Central memory CD8-positive, alpha-beta T cell (primary cell): ENCODE results near the gene GGT1.

Experiments used
- ATAC-seq: fragments of 150-1000 bp; cut with Tn5 transposase; replicated peaks from 2 replicates; pipeline ENCODE4 v1.10.0; 2022; ENCODE audit warnings: mild to moderate bottlenecking, moderate FRiP score, moderate number of reproducible peaks; ENCODE audit not compliant: poor library complexity, severe bottlenecking; ENCODE audit errors: extremely low read depth
- DNase-seq, 2 donors: peaks; one replicate each; pipeline ENCODE4 v3.0.0; 2021; ENCODE audit warnings: low spot score in 2 of 2
- H3K27ac Mint-ChIP-seq: one replicate; pipeline ENCODE4 v1.8.0; 2022; ENCODE audit warnings: low read depth, mild to moderate bottlenecking, moderate library complexity, mixed read lengths
- H3K27me3 Mint-ChIP-seq: one replicate; pipeline ENCODE4 v1.8.0; 2022; ENCODE audit warnings: mixed read lengths
- H3K36me3 Mint-ChIP-seq: one replicate; pipeline ENCODE4 v1.8.0; 2022; ENCODE audit warnings: mild to moderate bottlenecking, moderate library complexity, mixed read lengths; ENCODE audit not compliant: insufficient read depth
- H3K4me1 Mint-ChIP-seq: one replicate; pipeline ENCODE4 v1.8.0; 2022; ENCODE audit warnings: mixed read lengths
- H3K4me3 Mint-ChIP-seq: one replicate; pipeline ENCODE4 v1.8.0; 2022; ENCODE audit warnings: mild to moderate bottlenecking, moderate library complexity, mixed read lengths
- H3K9me3 Mint-ChIP-seq: one replicate; pipeline ENCODE4 v1.8.0; 2022; ENCODE audit warnings: mixed read lengths

Gene GGT1

GRCh38 chr22:24576778-24577177 is 26.2 kb upstream of the GGT1 start:
- no peak for DNase-seq
- ATAC-seq = no peak
- Mint-ChIP-seq H3K27ac (peak overlapping the region; percentile 65), H3K4me1 (peaks cover 5% of the 10 kb centered on the region), H3K9me3 (no peaks in the 10 kb centered on the region), H3K36me3 (peaks cover 33% of the 10 kb centered on the region), H3K4me3 (no peak overlapping the region), H3K27me3 (no peaks in the 10 kb centered on the region)

GRCh38 chr22:24578355-24579257 is 24.4 kb upstream of the GGT1 start:
- DNase-seq = no peak
- Mint-ChIP-seq H3K27me3 (no peaks in the 10 kb centered on the region), H3K4me3 (no peak overlapping the region), H3K36me3 (peaks cover 19% of the 10 kb centered on the region), H3K27ac (peak overlapping the region; percentile 58), H3K4me1 (peaks cover 5% of the 10 kb centered on the region), H3K9me3 (no peaks in the 10 kb centered on the region)
- no peak for ATAC-seq

- H3K27ac Mint-ChIP-seq = no peak overlapping the region
- H3K4me1 Mint-ChIP-seq = peaks cover 5% of the 10 kb centered on the region
- H3K4me3 Mint-ChIP-seq = no peak overlapping the region
These were observed 23.8 kb upstream of the GGT1 start for GRCh38 chr22:24579258-24579601.

GRCh38 chr22:24580276-24580675 is 22.7 kb upstream of the GGT1 start:
- Mint-ChIP-seq H3K9me3 (no peaks in the 10 kb centered on the region), H3K27ac (no peak overlapping the region), H3K36me3 (peaks cover 9% of the 10 kb centered on the region), H3K27me3 (no peaks in the 10 kb centered on the region), H3K4me3 (no peak overlapping the region), H3K4me1 (peaks cover 5% of the 10 kb centered on the region)
- no peak for ATAC-seq
- DNase-seq = no peak

More at GRCh38 chr22:24579258-24579601, 23.8 kb upstream of the GGT1 start:
- no peak for ATAC-seq
- no peaks in the 10 kb centered on the region for H3K27me3 Mint-ChIP-seq
- DNase-seq = no peak
- H3K9me3 Mint-ChIP-seq = no peaks in the 10 kb centered on the region
- H3K36me3 Mint-ChIP-seq = peaks cover 15% of the 10 kb centered on the region

- peaks cover 5% of the 10 kb centered on the region for H3K4me1 Mint-ChIP-seq
- H3K27me3 Mint-ChIP-seq = no peaks in the 10 kb centered on the region
- H3K36me3 Mint-ChIP-seq = no peaks in the 10 kb centered on the region
- no peak overlapping the region for H3K4me3 Mint-ChIP-seq
- H3K27ac Mint-ChIP-seq = peak overlapping the region; percentile 46
- ATAC-seq (no peak), DNase-seq (no peak)
- H3K9me3 Mint-ChIP-seq = no peaks in the 10 kb centered on the region
These were observed 20.8 kb upstream of the GGT1 start for GRCh38 chr22:24582056-24582814.

GRCh38 chr22:24583221-24584165 is 19.5 kb upstream of the GGT1 start:
- Mint-ChIP-seq H3K27me3 (no peaks in the 10 kb centered on the region), H3K36me3 (no peaks in the 10 kb centered on the region), H3K4me3 (no peak overlapping the region), H3K9me3 (no peaks in the 10 kb centered on the region), H3K4me1 (peaks cover under 1% of the 10 kb centered on the region), H3K27ac (no peak overlapping the region)
- ATAC-seq (no peak), DNase-seq (no peak)

- Mint-ChIP-seq H3K4me1 (no peaks in the 10 kb centered on the region), H3K4me3 (no peak overlapping the region), H3K27ac (no peak overlapping the region), H3K27me3 (no peaks in the 10 kb centered on the region), H3K36me3 (no peaks in the 10 kb centered on the region), H3K9me3 (no peaks in the 10 kb centered on the region)
- ATAC-seq (no peak), DNase-seq (no peak)
These were observed 18.7 kb upstream of the GGT1 start for GRCh38 chr22:24584166-24584790.

- Mint-ChIP-seq H3K4me1 (no peaks in the 10 kb centered on the region), H3K4me3 (no peak overlapping the region), H3K9me3 (no peaks in the 10 kb centered on the region), H3K27me3 (no peaks in the 10 kb centered on the region), H3K27ac (no peak overlapping the region), H3K36me3 (no peaks in the 10 kb centered on the region)
- ATAC-seq = no peak
- no peak for DNase-seq
These were observed 18.1 kb upstream of the GGT1 start for GRCh38 chr22:24584871-24585411.

GRCh38 chr22:24585461-24585860 is 17.5 kb upstream of the GGT1 start:
- H3K27me3 Mint-ChIP-seq = no peaks in the 10 kb centered on the region

GRCh38 chr22:24585927-24586546 is 17.0 kb upstream of the GGT1 start:
- Mint-ChIP-seq H3K9me3 (no peaks in the 10 kb centered on the region), H3K27ac (no peak overlapping the region), H3K4me3 (no peak overlapping the region), H3K36me3 (no peaks in the 10 kb centered on the region), H3K4me1 (no peaks in the 10 kb centered on the region), H3K27me3 (no peaks in the 10 kb centered on the region)
- ATAC-seq = no peak
- no peak for DNase-seq

More at GRCh38 chr22:24585461-24585860, 17.5 kb upstream of the GGT1 start:
- no peaks in the 10 kb centered on the region for H3K4me1 Mint-ChIP-seq
- ATAC-seq (no peak), DNase-seq (no peak)
- H3K27ac Mint-ChIP-seq = no peak overlapping the region
- H3K36me3 Mint-ChIP-seq = no peaks in the 10 kb centered on the region
- H3K4me3 Mint-ChIP-seq = no peak overlapping the region
- H3K9me3 Mint-ChIP-seq = no peaks in the 10 kb centered on the region

- Mint-ChIP-seq H3K27me3 (no peaks in the 10 kb centered on the region), H3K4me3 (no peak overlapping the region), H3K9me3 (no peaks in the 10 kb centered on the region), H3K36me3 (no peaks in the 10 kb centered on the region), H3K4me1 (peaks cover 2% of the 10 kb centered on the region), H3K27ac (no peak overlapping the region)
- ATAC-seq (no peak), DNase-seq (no peak)
These were observed 15.7 kb upstream of the GGT1 start for GRCh38 chr22:24587251-24587650.
